Measurements from ENCODE around the gene ADAMTS12. TPM values are rescaled to one million over a fixed set of nuclear protein-coding genes. Genes with fewer than 3 reads are reported as not detected.

The ADAMTS12 gene
- total and polyA plus RNA-seq, 2 experiments from 2014 or later = 9.1 to 17.1 TPM

DNA sequence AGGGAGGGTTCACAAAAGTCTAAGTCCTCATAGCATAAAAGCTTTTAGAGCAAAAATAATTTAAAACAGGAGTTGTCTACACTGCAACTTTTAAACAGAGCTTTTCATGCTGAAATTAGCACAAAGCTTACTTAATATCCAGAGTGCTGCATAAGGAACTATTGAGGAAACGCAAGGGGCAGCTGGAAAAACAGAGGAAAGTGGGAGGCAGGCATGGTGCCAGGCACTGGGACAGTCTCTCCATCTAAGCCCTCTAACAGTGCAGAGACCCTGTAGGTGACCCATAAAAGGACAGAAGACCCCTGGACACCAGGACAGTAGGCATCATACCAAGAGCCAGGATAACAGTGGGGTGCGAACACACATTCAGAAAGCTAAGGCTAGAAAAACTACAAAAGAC is 49.3 kb downstream of the ADAMTS12 start (continued):
- TF ChIP-seq, protein P1, sequence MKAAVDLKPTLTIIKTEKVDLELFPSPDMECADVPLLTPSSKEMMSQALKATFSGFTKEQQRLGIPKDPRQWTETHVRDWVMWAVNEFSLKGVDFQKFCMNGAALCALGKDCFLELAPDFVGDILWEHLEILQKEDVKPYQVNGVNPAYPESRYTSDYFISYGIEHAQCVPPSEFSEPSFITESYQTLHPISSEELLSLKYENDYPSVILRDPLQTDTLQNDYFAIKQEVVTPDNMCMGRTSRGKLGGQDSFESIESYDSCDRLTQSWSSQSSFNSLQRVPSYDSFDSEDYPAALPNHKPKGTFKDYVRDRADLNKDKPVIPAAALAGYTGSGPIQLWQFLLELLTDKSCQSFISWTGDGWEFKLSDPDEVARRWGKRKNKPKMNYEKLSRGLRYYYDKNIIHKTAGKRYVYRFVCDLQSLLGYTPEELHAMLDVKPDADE (IDR thresholded peaks at IDR 0.05) = no peak
- TF ChIP-seq NANOG (IDR thresholded peaks at IDR 0.05; ENCODE audit: borderline replicate concordance) (no peak), EZH2phosphoT487 (IDR thresholded peaks at IDR 0.05; ENCODE audit: unreplicated experiment) (no peak), ZNF114 (CRISPR knock-in tag; IDR thresholded peaks at IDR 0.05) (no peak), CREB1 (CRISPR knock-in tag; IDR thresholded peaks at IDR 0.05; ENCODE audit: low read depth) (no peak), ZNF331 (CRISPR knock-in tag; IDR thresholded peaks at IDR 0.05; ENCODE audit: low read depth) (no peak)

DNA sequence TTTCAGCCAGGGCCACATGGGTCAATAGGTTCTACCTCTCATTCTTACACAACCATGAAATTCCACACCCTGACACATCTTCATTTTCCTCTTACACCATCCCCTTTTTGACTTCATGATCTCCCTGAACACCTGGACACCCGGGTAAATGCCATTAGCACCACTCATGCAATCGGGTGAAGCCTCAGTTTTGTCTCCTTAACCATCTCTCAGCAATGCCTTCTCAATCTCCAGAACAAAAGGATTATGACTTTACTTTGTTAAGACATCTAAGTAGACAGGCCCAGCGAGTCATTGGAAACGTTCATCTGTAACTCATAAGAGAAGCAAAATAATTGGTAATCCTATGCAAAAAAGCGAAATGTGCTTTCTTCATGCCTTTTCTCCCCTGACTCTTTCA is 49.9 kb downstream of the ADAMTS12 start:
- no peaks in the 10 kb centered on the region for H3F3A ChIP-seq (replicated peaks; ENCODE audit: low read depth)
- H3K36me3 Mint-ChIP-seq (ENCODE audit: low read depth) = peaks cover 37% of the 10 kb centered on the region
- H3K4me3 ChIP-seq = no peak overlapping the region
- TF ChIP-seq ZNF331 (CRISPR knock-in tag; IDR thresholded peaks at IDR 0.05; ENCODE audit: low read depth) (no peak), STAT1 (IDR thresholded peaks at IDR 0.05; ENCODE audit: unreplicated experiment) (no peak), EZH2phosphoT487 (IDR thresholded peaks at IDR 0.05; ENCODE audit: unreplicated experiment) (no peak), EZH2 (IDR thresholded peaks at IDR 0.05; ENCODE audit: low read depth, unreplicated experiment) (no peak), POLR2AphosphoS5 (IDR thresholded peaks at IDR 0.05; ENCODE audit: low read depth) (no peak)
- TF ChIP-seq, protein P2, sequence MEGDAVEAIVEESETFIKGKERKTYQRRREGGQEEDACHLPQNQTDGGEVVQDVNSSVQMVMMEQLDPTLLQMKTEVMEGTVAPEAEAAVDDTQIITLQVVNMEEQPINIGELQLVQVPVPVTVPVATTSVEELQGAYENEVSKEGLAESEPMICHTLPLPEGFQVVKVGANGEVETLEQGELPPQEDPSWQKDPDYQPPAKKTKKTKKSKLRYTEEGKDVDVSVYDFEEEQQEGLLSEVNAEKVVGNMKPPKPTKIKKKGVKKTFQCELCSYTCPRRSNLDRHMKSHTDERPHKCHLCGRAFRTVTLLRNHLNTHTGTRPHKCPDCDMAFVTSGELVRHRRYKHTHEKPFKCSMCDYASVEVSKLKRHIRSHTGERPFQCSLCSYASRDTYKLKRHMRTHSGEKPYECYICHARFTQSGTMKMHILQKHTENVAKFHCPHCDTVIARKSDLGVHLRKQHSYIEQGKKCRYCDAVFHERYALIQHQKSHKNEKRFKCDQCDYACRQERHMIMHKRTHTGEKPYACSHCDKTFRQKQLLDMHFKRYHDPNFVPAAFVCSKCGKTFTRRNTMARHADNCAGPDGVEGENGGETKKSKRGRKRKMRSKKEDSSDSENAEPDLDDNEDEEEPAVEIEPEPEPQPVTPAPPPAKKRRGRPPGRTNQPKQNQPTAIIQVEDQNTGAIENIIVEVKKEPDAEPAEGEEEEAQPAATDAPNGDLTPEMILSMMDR (conservative IDR thresholded peaks at IDR 0.05; ENCODE audit: low read depth in 2 of 2) = no peak
- TF ChIP-seq, protein P3, sequence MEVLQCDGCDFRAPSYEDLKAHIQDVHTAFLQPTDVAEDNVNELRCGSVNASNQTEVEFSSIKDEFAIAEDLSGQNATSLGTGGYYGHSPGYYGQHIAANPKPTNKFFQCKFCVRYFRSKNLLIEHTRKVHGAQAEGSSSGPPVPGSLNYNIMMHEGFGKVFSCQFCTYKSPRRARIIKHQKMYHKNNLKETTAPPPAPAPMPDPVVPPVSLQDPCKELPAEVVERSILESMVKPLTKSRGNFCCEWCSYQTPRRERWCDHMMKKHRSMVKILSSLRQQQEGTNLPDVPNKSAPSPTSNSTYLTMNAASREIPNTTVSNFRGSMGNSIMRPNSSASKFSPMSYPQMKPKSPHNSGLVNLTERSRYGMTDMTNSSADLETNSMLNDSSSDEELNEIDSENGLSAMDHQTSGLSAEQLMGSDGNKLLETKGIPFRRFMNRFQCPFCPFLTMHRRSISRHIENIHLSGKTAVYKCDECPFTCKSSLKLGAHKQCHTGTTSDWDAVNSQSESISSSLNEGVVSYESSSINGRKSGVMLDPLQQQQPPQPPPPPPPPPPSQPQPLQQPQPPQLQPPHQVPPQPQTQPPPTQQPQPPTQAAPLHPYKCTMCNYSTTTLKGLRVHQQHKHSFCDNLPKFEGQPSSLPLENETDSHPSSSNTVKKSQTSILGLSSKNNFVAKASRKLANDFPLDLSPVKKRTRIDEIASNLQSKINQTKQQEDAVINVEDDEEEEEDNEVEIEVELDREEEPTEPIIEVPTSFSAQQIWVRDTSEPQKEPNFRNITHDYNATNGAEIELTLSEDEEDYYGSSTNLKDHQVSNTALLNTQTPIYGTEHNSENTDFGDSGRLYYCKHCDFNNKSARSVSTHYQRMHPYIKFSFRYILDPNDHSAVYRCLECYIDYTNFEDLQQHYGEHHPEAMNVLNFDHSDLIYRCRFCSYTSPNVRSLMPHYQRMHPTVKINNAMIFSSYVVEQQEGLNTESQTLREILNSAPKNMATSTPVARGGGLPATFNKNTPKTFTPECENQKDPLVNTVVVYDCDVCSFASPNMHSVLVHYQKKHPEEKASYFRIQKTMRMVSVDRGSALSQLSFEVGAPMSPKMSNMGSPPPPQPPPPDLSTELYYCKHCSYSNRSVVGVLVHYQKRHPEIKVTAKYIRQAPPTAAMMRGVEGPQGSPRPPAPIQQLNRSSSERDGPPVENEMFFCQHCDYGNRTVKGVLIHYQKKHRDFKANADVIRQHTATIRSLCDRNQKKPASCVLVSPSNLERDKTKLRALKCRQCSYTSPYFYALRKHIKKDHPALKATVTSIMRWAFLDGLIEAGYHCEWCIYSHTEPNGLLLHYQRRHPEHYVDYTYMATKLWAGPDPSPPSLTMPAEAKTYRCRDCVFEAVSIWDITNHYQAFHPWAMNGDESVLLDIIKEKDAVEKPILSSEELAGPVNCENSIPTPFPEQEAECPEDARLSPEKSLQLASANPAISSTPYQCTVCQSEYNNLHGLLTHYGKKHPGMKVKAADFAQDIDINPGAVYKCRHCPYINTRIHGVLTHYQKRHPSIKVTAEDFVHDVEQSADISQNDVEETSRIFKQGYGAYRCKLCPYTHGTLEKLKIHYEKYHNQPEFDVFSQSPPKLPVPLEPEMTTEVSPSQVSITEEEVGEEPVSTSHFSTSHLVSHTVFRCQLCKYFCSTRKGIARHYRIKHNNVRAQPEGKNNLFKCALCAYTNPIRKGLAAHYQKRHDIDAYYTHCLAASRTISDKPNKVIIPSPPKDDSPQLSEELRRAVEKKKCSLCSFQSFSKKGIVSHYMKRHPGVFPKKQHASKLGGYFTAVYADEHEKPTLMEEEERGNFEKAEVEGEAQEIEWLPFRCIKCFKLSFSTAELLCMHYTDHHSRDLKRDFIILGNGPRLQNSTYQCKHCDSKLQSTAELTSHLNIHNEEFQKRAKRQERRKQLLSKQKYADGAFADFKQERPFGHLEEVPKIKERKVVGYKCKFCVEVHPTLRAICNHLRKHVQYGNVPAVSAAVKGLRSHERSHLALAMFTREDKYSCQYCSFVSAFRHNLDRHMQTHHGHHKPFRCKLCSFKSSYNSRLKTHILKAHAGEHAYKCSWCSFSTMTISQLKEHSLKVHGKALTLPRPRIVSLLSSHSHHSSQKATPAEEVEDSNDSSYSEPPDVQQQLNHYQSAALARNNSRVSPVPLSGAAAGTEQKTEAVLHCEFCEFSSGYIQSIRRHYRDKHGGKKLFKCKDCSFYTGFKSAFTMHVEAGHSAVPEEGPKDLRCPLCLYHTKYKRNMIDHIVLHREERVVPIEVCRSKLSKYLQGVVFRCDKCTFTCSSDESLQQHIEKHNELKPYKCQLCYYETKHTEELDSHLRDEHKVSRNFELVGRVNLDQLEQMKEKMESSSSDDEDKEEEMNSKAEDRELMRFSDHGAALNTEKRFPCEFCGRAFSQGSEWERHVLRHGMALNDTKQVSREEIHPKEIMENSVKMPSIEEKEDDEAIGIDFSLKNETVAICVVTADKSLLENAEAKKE (CRISPR knock-in tag; IDR thresholded peaks at IDR 0.05) = no peak
- TF ChIP-seq, protein P1 (IDR thresholded peaks at IDR 0.05) = no peak
- H3K9me2 ChIP-seq (ENCODE audit: insufficient read depth) = 0 out of 2 replicates have a peak, but pooled peaks cover 16% of the 10 kb centered on the region
- DNase-seq (ENCODE audit: low spot score) (no peak), ATAC-seq (no peak)
- H3K4me1 Mint-ChIP-seq = peaks cover 8% of the 10 kb centered on the region; the same call in 2 of the 3 replicates
- H3K79me2 ChIP-seq (replicated peaks; ENCODE audit: insufficient read depth) = peaks cover 20% of the 10 kb centered on the region
- no peaks in the 10 kb centered on the region for H3K27me3 ChIP-seq (ENCODE audit: insufficient read depth)
- H3K9me3 Mint-ChIP-seq = peaks cover 21% of the 10 kb centered on the region
- no peak overlapping the region for H3K27ac ChIP-seq (ENCODE audit: low read depth)
- H3K27me3 Mint-ChIP-seq (ENCODE audit: insufficient read depth, low read depth, poor library complexity) = peaks cover 5% of the 10 kb centered on the region
- H2AFZ ChIP-seq = no peak overlapping the region
- H4K20me1 ChIP-seq (replicated peaks; ENCODE audit: insufficient read depth) = 0 out of 2 replicates have a peak, but pooled peaks cover 5% of the 10 kb centered on the region
- H3K4me2 ChIP-seq = no peak overlapping the region
- H3K27ac Mint-ChIP-seq = peak overlapping the region; percentile 4; the same call in 1 of the 2 replicates
- 0 out of 2 replicates have a peak, but pooled peaks cover 4% of the 10 kb centered on the region for H3K4me1 ChIP-seq (ENCODE audit: insufficient read depth)
- H3K36me3 ChIP-seq (ENCODE audit: insufficient read depth) = peaks cover 8% of the 10 kb centered on the region; the same call in 1 of the 2 replicates
- H3K4me3 Mint-ChIP-seq = no peak overlapping the region

Measured in GM23338 (cell line).